Fibroblast of lung (primary cell): ENCODE results near the gene TSEN54.

Experiments
- EZH2 ChIP-seq: IDR thresholded peaks from 2 replicates; pipeline ENCODE4 v1.5.1; 2012; ENCODE audit warnings: low read length, control low read depth, mild to moderate bottlenecking; ENCODE audit errors: missing control alignments
- TF ChIP-seq, protein P1 (sequence below), 2 donors: IDR thresholded peaks in 1 of 2; conservative IDR thresholded peaks in 1 of 2; 1 replicate in 1 of 2; 2 replicates in 1 of 2; pipeline ENCODE4 v1.5.1; 2011 to 2012; ENCODE audit warnings: low read length in 2 of 2, control low read depth in 1 of 2, inconsistent platforms in 1 of 2, low read depth in 1 of 2, mild to moderate bottlenecking in 1 of 2

- TF ChIP-seq, protein P1, sequence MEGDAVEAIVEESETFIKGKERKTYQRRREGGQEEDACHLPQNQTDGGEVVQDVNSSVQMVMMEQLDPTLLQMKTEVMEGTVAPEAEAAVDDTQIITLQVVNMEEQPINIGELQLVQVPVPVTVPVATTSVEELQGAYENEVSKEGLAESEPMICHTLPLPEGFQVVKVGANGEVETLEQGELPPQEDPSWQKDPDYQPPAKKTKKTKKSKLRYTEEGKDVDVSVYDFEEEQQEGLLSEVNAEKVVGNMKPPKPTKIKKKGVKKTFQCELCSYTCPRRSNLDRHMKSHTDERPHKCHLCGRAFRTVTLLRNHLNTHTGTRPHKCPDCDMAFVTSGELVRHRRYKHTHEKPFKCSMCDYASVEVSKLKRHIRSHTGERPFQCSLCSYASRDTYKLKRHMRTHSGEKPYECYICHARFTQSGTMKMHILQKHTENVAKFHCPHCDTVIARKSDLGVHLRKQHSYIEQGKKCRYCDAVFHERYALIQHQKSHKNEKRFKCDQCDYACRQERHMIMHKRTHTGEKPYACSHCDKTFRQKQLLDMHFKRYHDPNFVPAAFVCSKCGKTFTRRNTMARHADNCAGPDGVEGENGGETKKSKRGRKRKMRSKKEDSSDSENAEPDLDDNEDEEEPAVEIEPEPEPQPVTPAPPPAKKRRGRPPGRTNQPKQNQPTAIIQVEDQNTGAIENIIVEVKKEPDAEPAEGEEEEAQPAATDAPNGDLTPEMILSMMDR (conservative IDR thresholded peaks at IDR 0.05 in 1 of 2, IDR thresholded peaks at IDR 0.05 in 1 of 2; ENCODE audit: low read depth in 1 of 2, low read length in 2 of 2), result no peak
- TF ChIP-seq EZH2, result no peak
Measured at GRCh38 chr17:75486151-75486550, 30.2 kb upstream of the TSEN54 start.
